Skin epidermis (tissue), 12 donors: ENCODE results near the gene PRKCH.

Source experiments
- H3K27ac ChIP-seq, 21 experiments: fragments of 200-600 bp; sonication (generic) in 11 of 21; one replicate each; pipeline ENCODE4 v1.5.0; 2020; ENCODE audit warnings: mild to moderate bottlenecking in 3 of 21, inconsistent platforms in 2 of 21, moderate library complexity in 2 of 21
- H3K4me3 ChIP-seq, 7 experiments: fragments of 200-600 bp; sonication (generic) in 2 of 7; one replicate each; pipeline ENCODE4 v1.5.0; 2020; ENCODE audit warnings: inconsistent platforms in 2 of 7, mild to moderate bottlenecking in 2 of 7, moderate library complexity in 1 of 7

PRKCH gene

DNA sequence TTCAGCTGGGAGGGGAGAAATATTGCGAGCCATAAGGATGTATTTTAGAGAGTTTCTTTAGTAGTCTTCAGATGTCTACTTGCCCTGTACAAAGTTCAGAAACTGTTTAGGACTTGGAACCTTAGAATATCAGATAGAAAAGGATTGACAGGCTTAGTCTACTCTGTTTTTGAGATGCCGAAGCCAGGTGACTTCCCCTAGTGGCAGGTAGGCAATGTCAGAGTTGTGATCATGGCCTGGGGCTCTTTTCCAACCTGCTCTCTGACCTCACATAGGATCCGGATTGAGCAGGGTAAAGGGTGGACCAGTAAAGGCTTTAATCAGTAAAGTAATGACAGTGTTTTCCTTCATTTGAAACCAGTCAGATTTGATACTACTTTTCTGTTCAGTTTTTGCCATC is 59.6 kb downstream of the PRKCH start:
- H3K4me3 ChIP-seq, result no peak overlapping the region
- H3K27ac ChIP-seq, result peak overlapping the region in 2 of 21 experiments; percentile 4 to 51

DNA sequence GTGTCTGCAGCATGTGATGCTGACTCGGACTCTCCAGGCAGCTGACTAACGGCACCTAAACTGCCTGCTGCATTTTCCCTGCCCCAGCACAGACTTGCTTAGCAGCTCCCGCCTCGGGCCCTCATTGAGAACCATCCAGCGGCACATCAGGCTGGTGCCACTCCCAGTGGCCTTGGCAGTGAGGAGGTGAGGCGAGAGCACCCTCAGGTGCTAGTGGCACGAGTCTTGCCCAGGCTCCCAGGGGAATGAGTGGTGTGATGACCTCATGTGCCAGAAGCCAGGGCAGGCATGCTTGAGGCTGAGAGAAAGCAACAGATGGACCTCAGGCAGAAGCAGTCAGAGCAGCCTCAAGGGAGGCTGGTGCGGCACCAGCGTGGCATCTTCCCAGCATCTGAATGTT is 60.2 kb downstream of the PRKCH start:
- no peak overlapping the region for H3K4me3 ChIP-seq
- peak overlapping the region in 1 of 21 experiments; percentile 51 for H3K27ac ChIP-seq

DNA sequence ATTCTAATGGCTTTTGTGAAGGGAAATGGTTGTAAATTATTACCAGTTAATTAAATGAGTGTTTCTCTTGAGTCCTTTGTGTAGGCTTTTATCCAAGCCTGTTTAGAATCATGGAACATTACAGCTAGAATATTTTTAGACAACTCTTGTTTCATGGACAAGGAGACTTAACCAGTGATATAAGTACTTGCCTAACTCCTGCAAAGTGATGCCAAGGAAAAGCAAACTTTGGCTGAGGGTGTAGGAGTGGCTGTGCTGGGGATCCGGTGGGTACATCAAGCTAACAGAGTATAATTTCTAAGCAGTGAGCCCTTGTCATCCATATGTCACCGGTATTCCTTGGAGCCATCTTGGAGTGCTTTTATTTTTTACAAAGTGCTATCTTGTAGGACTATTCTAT is 61.5 kb downstream of the PRKCH start:
- Histone ChIP-seq H3K4me3 (no peak overlapping the region), H3K27ac (peak overlapping the region in 2 of 21 experiments; percentile 2 to 16)

DNA sequence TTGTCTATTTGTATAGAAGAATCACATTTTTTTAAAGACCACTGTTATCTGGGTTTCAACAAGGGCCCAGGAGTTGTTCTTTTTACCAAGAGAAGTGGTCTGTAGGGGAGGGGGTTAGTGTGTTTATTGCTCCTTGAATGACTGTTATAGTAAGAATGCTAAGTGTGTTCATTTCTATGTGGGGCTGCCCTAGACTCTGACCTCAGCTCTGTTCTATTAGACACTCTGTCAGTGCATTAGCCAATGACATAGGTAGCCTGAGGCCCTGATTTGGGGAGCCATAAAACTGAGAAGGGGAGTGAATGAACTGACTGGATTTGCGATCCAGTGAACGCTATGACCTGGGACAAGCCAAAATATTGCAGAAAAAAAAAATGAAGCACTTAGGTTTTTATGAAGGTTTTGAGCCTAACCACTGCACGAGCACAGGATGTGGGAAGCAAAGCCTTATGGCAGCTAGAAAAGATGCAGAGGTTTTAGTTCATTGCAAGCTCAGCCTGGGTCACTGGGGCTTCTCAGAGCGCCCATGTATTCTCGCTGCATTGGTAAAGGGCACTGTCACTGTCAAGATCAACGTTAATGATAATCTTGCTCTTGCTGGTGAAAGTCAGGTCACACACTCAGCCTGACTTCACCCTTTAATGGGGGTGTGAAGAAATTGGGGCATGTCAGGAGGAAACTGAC is 63.8 kb downstream of the PRKCH start:
- Histone ChIP-seq H3K4me3 (no peak overlapping the region), H3K27ac (peak overlapping the region in 3 of 21 experiments; percentile 16 to 84 (median 30))

DNA sequence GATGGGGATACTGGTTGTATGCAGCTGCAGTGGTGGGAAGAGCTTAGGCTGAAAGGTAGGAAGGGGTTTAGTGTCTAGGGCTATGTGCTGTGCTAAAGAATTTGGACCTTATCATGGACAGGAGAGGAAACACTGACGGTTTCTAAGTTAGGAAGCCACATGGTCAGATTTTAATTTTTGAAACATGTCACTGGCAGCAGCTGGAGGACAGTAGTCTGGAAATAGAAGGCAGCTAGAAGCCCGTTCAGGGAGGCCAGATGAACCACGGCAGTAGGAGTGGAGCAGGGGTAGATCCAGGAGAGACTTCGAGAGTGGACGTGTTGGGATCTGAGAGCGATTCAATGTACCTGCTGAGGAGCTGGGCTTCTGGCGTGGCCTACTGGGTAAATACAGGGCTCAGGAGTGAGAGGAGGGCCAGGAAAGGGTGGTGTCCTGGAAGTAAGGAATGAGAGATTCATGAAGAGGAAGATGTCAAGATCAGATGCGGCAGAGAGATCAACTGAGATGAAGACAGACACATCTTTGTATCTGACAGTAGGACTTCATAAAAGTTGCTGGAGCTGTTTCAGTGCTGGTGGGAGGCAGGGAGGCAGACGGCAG is 64.9 kb downstream of the PRKCH start:
- no peak overlapping the region for H3K4me3 ChIP-seq
- H3K27ac ChIP-seq, result peak overlapping the region in 6 of 21 experiments; percentile 5 to 84 (median 33)

DNA sequence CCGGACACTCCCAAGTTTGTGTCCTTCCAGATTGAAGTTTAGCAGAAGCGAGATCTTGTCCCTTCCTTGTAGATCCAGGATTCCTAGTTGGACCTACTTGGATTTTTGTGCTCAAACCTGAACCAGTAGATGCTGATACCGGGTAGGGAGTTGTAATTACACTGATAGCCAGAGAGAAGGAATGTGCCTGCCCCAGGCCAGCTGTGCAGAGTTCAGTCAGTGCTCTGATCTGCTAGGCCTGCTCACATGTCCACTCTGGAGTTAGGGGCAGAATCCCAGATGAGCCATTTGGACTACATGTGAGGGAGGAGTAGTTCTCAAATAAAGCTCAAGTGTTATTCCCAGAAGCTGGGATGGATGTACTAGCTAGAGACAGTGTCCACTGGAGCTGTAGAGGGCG is 65.7 kb downstream of the PRKCH start:
- Histone ChIP-seq H3K4me3 (no peak overlapping the region), H3K27ac (peak overlapping the region in 4 of 21 experiments; percentile 5 to 84 (median 47))

DNA sequence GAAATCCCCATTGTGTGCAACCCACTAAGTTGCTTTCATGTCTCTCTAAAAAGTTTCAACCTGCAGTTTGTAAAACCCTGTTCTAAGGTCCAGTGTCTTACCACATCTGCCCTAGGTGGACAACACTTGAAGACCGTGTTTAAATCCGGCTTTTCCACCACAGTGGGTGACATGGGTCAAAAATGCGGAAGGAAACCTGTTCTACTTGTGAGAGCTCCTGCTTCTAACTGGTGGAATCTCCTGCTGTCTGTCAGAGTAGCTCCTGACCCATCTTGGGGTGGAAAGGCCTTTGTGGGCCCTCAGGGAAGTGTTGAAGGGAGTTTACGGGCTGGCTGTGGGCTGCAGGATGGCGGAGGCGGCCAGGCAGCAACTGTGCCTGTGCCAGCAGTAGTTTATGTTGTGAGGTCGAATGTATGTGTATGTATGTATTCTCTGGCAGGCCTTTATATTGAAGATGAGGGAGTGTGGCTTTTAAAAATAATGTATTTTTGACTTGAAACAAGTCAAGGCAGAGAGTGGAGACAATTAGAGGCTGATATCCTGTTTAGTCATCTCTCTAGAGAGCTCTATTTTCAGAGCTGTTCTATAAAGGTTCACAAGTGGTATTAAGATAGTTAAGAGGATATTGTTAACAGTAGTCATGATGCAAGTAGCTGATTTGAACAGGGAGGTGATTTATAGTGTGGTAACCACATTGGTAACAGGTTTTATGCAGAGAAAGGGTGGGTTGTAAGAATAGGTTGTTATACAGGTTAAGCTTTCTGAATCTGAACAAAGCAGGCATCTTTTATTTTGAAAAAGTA is 67.0 kb downstream of the PRKCH start:
- H3K4me3 ChIP-seq, result no peak overlapping the region
- H3K27ac ChIP-seq, result peak overlapping the region in 17 of 21 experiments; percentile 0 to 85 (median 58)

DNA sequence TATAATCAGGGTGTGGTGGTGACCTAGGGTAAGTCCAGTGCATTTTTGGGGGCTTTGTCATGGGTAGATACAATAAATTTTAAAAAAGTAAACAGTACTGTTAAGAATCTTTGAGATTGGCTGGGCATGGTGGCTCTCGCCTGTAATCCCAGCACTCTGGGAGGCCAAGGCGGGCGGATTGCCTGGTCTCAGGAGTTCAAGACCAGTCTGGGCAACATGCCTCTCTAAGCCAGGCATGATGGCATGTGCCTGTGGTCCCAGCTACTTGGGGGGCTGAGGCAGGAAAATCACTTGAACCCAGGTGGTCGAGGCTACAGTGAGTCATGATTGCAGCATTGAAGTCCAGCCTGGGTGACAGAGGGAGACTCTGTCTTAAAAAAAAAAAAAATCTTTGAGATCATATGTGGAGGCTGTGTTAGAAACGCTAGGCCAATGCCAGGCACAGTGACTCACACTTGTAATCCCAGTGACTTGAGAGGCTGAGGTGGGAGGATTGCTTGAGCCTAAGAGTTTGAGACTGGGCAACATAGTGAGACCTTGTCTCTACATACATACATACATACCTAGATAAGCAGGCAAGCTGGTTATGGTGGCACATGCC is 67.7 kb downstream of the PRKCH start:
- Histone ChIP-seq H3K4me3 (no peak overlapping the region), H3K27ac (peak overlapping the region in 15 of 21 experiments; percentile 0 to 85 (median 65))

DNA sequence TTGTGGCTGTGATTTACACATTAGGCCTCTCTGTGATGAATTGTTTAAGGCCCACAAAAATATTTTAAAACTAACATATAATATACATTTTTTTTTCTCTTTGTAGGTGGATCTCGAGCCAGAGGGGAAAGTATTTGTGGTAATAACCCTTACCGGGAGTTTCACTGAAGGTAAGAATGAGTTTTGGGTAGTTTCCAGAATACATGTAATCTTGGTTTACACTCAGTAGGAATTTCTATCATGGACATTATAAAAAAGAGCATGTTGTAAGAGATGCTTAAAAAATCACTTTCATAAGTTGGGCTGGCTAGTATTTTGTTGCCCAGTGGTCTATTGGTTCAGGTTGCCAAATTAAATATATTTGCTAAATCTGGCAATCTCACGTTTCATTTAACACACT is 69.7 kb downstream of the PRKCH start:
- Histone ChIP-seq H3K27ac (peak overlapping the region in 2 of 21 experiments; percentile 19 to 84), H3K4me3 (no peak overlapping the region)

DNA sequence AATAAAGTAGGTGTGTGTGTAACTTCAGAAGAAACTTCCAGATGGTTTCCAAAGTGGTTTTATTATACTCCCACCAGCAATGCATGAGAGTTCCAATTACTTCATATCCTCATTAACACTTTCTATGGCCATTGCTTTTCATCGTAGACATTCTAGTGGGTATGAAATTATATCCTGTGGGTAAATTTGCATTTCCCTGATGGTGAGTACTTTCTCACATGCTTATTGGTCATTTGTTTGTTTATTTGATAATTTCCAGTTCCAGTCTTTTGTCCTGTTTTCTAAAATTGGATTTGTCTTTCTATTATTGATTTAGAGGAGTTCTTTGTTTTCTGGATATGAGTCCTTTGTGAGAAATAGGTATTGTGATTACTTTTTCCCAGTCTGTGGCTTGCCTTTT is 70.9 kb downstream of the PRKCH start:
- H3K27ac ChIP-seq, result no peak overlapping the region
- no peak overlapping the region for H3K4me3 ChIP-seq

DNA sequence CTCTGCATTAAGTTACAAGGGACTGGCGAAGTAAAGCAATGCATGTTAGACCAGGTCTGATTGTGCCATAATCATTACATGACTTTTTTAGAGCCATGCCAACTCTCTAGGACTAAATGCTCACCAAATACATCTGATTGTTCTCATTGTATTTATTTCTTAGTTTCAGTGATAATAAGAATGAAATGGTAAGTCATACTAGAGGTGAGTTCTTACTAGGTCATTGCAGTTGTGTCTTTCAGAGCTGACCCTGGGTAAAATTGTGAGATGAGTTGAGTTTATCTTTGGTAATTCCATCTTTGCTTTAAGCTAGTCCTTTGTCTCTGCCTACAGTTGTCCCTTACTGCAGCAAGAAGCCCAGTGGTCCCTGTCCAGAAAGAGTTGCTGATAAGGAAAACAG is 73.2 kb downstream of the PRKCH start:
- Histone ChIP-seq H3K27ac (peak overlapping the region in 1 of 21 experiments; percentile 13), H3K4me3 (no peak overlapping the region)

DNA sequence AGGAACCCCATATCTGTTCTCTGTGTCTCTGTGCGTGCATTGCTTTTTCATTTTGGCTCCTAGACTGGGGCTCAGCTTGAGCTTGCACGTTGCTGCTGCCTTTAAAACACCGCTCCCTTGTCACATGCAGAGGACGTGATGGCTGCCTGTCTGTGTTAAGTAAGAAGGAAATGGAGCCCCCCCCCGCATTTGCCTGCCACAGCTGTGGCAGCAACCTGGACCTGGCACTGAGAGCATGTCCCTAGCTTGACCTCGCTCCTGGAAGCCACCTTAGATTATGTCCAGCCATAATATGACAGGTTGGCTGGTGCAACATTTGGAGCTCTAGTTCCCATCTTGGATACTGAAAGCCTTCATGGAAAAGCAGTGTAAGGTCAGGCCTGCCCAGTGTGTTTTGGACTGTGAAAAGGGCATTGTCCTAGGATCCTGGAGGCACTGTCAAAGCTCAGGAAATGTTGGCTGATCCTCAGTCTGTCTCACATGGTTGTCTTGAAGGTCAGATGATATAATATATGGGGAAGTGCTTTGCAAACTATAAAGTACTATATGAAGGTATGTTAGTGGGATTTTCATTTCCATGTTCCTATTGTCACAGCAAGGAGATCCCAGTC is 73.8 kb downstream of the PRKCH start:
- H3K4me3 ChIP-seq, result no peak overlapping the region
- H3K27ac ChIP-seq, result no peak overlapping the region

DNA sequence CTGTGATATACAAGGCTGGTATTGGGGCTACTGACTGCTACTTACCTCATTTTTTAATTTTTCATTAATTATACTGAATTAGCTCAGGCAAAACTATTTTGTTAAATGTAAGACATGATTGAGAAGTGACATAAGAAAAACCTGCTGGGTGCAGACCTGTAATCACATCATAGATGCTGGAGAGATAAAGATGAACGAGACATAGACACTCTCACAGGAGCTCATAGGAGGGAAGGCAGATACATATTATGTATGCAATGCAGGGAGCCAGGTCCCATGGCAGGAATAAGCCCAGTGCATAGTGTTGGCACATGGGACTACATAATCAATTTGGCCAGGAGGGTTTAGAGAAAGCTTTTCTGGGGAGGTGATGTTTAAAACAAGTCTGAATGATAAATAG is 74.9 kb downstream of the PRKCH start:
- no peak overlapping the region for H3K27ac ChIP-seq
- H3K4me3 ChIP-seq, result no peak overlapping the region

DNA sequence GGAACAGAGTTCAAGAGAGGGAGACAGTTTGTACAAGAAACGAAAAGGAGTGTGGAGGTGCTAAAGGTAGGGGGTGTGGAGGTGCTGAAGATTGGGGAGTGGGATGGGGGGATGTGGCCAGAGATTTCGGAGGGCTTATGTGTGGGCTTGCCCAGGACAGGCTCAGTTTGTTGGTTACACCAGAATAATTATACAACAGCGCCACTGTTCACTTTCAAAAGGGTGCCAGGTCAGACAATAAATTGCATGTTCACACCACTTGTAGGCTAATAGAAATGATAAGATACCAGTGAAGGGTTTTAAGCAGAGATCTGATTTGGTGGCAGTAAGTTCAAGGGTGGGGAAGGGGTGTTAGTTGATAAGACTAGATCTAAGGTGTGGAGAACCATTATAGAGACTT is 75.3 kb downstream of the PRKCH start:
- Histone ChIP-seq H3K4me3 (no peak overlapping the region), H3K27ac (peak overlapping the region in 1 of 21 experiments; percentile 12)

DNA sequence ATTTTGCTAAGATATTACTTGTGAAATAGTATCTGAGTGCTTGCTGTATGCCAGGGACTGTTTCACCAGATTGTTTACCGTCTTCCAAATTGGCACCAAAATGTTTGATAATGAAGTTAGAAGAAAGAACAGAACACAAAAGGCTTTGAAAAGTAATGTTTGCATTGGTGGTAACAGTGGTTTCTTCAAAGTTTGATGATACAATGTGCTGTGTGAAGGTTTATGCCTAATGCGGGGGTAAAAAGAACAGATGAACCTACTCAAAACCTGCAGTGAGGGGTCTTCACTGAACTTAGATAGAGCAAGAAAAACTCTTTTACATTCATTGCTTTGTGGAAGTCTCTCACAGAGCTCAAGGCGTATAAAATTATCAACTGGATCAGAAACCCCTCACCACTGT is 76.2 kb downstream of the PRKCH start:
- Histone ChIP-seq H3K4me3 (no peak overlapping the region), H3K27ac (peak overlapping the region in 1 of 21 experiments; percentile 12)

DNA sequence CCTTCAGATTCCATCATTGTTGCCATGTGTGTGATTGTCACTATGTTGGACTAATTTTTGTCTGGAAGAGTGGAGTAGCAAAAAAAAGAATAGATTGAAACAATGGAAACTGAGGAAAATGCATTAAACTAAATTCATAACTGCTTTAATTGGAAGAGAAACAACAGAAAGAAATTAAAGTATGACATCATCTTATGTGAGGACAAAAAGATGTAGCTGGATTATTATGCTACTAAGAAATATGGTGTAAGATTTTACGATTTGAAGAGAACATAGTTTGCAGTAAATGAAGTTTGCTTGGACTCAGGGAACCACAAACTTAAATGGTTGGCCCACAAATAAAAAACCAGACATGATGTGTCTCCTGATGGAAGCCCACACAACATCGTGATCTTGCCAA is 76.8 kb downstream of the PRKCH start:
- no peak overlapping the region for H3K27ac ChIP-seq
- H3K4me3 ChIP-seq, result no peak overlapping the region

DNA sequence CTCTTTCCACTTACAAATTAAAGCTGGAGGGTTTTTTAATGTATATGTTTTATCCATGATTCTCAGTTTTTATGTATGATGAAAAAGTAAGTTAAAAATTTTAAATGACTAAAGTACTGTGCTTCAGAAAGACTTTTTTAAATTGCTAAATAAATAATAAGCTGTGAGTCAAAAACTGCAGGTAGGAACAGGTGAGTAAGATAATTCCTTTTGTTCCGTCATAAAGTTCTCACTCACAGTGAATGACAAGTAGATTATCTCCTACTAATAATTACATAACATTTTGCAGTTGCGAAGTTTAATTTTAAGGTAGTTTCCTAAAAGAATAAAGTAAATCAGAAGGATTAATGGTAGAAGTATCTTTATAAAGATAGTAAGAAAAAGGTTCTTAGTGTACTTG is 78.0 kb downstream of the PRKCH start:
- Histone ChIP-seq H3K4me3 (no peak overlapping the region), H3K27ac (no peak overlapping the region)

DNA sequence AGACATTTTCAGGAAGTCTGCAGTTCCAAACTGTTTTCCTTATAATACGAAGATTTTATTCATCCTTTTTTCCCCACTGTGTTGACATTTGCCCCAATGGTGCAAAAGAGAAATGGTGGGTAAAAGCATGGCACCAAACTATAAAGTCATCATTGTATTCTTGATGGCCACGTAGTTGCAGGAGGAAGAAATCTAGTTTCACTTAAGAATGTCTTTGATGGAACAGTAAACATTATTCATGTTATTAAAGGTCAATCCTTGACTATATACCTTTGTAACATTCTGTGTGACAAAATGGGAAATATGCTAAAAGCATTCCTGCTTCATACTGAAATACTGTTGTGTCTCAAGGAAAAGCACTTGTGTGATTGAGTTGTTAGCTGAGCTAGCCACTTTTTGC is 80.1 kb downstream of the PRKCH start:
- Histone ChIP-seq H3K27ac (peak overlapping the region in 1 of 21 experiments; percentile 16), H3K4me3 (no peak overlapping the region)

DNA sequence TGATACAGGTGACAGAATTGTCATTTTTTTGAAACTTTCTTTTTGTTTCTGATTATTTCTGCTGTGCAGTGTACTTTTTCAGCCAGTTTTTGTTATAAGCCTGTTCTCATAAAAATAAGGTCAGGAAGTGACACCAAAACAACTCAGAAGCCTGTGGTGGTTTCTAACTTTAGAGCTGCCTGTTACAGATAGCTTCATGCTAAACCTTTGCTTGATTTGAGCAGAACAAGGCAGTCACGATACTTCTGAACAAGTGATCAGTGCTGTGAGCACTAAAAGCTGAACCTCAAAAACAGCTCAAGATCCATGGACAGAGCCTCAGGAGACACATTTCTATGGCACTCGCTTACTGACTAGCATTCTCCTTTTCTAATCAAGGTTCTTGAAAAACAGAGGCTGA is 82.0 kb downstream of the PRKCH start:
- peak overlapping the region in 3 of 21 experiments; percentile 34 to 71 (median 39) for H3K27ac ChIP-seq
- no peak overlapping the region for H3K4me3 ChIP-seq

DNA sequence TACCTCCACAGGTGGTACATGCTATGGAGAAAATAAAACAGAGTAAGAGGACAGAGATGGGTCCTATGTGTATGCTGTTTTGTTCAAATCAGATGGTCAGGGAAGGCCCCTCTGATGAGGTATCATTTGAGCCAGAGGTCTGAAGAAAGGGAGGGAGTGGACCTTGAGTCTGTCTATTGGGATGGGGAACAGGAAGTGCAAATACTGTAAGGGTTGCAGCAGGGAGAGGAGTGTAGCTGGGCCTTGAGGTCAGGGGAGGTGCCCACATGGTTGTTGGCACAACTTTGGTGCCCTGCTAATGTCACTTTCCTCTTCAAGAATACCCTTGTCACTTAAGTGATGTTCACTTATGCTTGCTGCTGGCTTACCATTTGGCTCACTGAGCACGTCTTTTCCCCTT is 83.3 kb downstream of the PRKCH start:
- H3K27ac ChIP-seq, result no peak overlapping the region
- H3K4me3 ChIP-seq, result no peak overlapping the region
